DMS114 treated with DMSO at 0.1 percent for 48 hours (cell line): ENCODE measurements around the gene TAS1R3.
A peak's percentile ranks its signal among the peaks of the same experiment; 100 is the strongest.

Experiments
- DNase-seq: peaks from one replicate; lab custom pipeline; 2025; ENCODE audit not compliant: unreplicated experiment; lab: John Stamatoyannopoulos, UW

The TAS1R3 gene

GRCh38 chr1:1320666-1321448, 10.2 kb upstream of the TAS1R3 start:
- no peak for DNase-seq

GRCh38 chr1:1321477-1321876, 9.6 kb upstream of the TAS1R3 start:
- no peak for DNase-seq

GRCh38 chr1:1322418-1322817, 8.7 kb upstream of the TAS1R3 start:
- no peak for DNase-seq

GRCh38 chr1:1322952-1323351, 8.1 kb upstream of the TAS1R3 start:
- DNase-seq, result no peak

GRCh38 chr1:1324084-1324523, 7.0 kb upstream of the TAS1R3 start:
- DNase-seq, result no peak

- peak; percentile 70 for DNase-seq
These were observed 6.4 kb upstream of the TAS1R3 start, which contains the start of the genes CPTP and INTS11 for GRCh38 chr1:1324524-1325287. Gene CPTP, plus strand, starts transcription at chr1:1324802. Its CDS starts 2,109 bp downstream, at chr1:1326911. Gene INTS11, minus strand, starts transcription at chr1:1324660. Its CDS starts 52 bp downstream, at chr1:1324608.

- DNase-seq, result no peak
These were observed 5.6 kb upstream of the TAS1R3 start for GRCh38 chr1:1325288-1326074.

- no peak for DNase-seq
These were observed 4.9 kb upstream of the TAS1R3 start for GRCh38 chr1:1326075-1326605.

GRCh38 chr1:1327291-1327690, 3.8 kb upstream of the TAS1R3 start:
- DNase-seq, result no peak

GRCh38 chr1:1328254-1328653, 2.8 kb upstream of the TAS1R3 start:
- no peak for DNase-seq

GRCh38 chr1:1329304-1330210, 1.5 kb upstream of the TAS1R3 start:
- no peak for DNase-seq

GRCh38 chr1:1330366-1331067, 563 bp upstream of the TAS1R3 start:
- DNase-seq, result no peak

GRCh38 chr1:1332031-1332755, 1.1 kb downstream of the TAS1R3 start:
- no peak for DNase-seq

GRCh38 chr1:1332774-1333480, 1.8 kb downstream of the TAS1R3 start:
- no peak for DNase-seq

GRCh38 chr1:1333551-1334241, 2.6 kb downstream of the TAS1R3 start:
- DNase-seq, result no peak

GRCh38 chr1:1334835-1335234, 3.8 kb downstream of the TAS1R3 start:
- no peak for DNase-seq

GRCh38 chr1:1335283-1335682, 4.2 kb downstream of the TAS1R3 start:
- DNase-seq, result no peak
